A549 treated with AZD9567 at 1 μM for 4 hours (cell line): ENCODE measurements around the gene DTX2. TPM values are rescaled to one million over a fixed set of nuclear protein-coding genes. Genes with fewer than 3 reads are reported as not detected.

ENCODE experiments used
- total RNA-seq: library from RNA; stranded (reverse); fragments of 200-300 nt; extraction: Qiagen RNA extraction; gene quantifications from 5 replicates; pipeline ENCODE4 v1.2.3, GENCODE V29; 2022; ENCODE audit not compliant: insufficient read depth

Gene DTX2
- 27.8 to 32.7 TPM (median 28.4 TPM) in 5 replicates for total RNA-seq

GRCh38 chr7:76461464-76462101 is at the start of gene DTX2:
Gene DTX2 (plus strand): TSS chr7:76461709. CDS start chr7:76480510, 18,801 bp downstream.

GRCh38 chr7:76424413-76425111 is 36.9 kb upstream of the DTX2 start, which contains the start of gene ZP3:
Gene ZP3 (plus strand): TSS chr7:76424950. CDS start chr7:76424965, 15 bp downstream.

GRCh38 chr7:76509931-76510877 is 48.7 kb downstream of the DTX2 start, which contains the start of gene UPK3B:
Gene UPK3B (plus strand): TSS chr7:76510552. CDS start chr7:76510653, 101 bp downstream.

GRCh38 chr7:76543197-76543596 is 81.7 kb downstream of the DTX2 start, which contains the start of gene SPDYE16:
Gene SPDYE16 (minus strand): TSS chr7:76543297. CDS start chr7:76541459, 1,838 bp downstream.

Other genes with a start within 250 kb of the DTX2 start
- 822 to 1,348 TPM (median 1,271 TPM) in 5 replicates for gene HSPB1, start 159.0 kb upstream of the DTX2 start, total RNA-seq
- 214 to 267 TPM (median 229 TPM) in 5 replicates for gene YWHAG, start 102.7 kb upstream of the DTX2 start, total RNA-seq
- gene SSC4D, start 52.0 kb upstream of the DTX2 start, total RNA-seq: 0.93 to 1.3 TPM (median 1.0 TPM) in 4 of 5 replicates, not detected in the other
- gene ZP3, start 36.8 kb upstream of the DTX2 start, total RNA-seq: 11.8 to 22.6 TPM (median 20.0 TPM) in 5 replicates
- gene UPK3B, start 48.8 kb downstream of the DTX2 start, total RNA-seq: 3.5 to 19.1 TPM (median 18.0 TPM) in 5 replicates
- 0.06 TPM in 1 of 5 replicates, not detected in the others for gene SPDYE16, start 81.6 kb downstream of the DTX2 start, total RNA-seq
- 22.0 to 31.4 TPM (median 24.8 TPM) in 5 replicates for gene POMZP3, start 165.6 kb downstream of the DTX2 start, total RNA-seq